Measurements from ENCODE around the gene FUT1. TPM values are rescaled to one million over a fixed set of nuclear protein-coding genes. Genes with fewer than 3 reads are reported as not detected.
A peak's percentile ranks its signal among the peaks of the same experiment; 100 is the strongest.

Gene FUT1
- total RNA-seq, 2 donors from 2014 or later: 14.8 to 79.1 TPM

- TF ChIP-seq CTCF (IDR thresholded peaks at IDR 0.05) (peak in 1 of 7 experiments; percentile 8), POLR2A (IDR thresholded peaks at IDR 0.05) (no peak)
- intact Hi-C loops (cut with DNase I): no loop called here
- H3K36me3 ChIP-seq (replicated peaks in 1 of 2; ENCODE audit: insufficient read depth in 1 of 2, low read depth in 2 of 2): no peaks in the 10 kb centered on the region
- H3K9me3 ChIP-seq: no peaks in the 10 kb centered on the region
- peaks cover 34% of the 10 kb centered on the region for H3K4me1 ChIP-seq
- no peaks in the 10 kb centered on the region for H3K27me3 ChIP-seq
- peak overlapping the region; percentile 2 to 48 for H3K4me3 ChIP-seq
- ATAC-seq (no peak), DNase-seq (peak in 1 of 4 donors; percentile 22)
- 21 to 24% methylated on average over 21 to 23 of the region's 25 CpGs for WGBS, 2 donors
- H3K27ac ChIP-seq: peak overlapping the region in 3 of 4 donors; percentile 8 to 84 (median 72)
These were observed 39.2 kb downstream of the FUT1 start for GRCh38 chr19:48713041-48713863.

- Histone ChIP-seq H3K36me3 (replicated peaks in 1 of 2; ENCODE audit: insufficient read depth in 1 of 2, low read depth in 2 of 2) (no peaks in the 10 kb centered on the region), H3K4me1 (peaks cover 25% of the 10 kb centered on the region), H3K4me3 (no peak overlapping the region), H3K9me3 (no peaks in the 10 kb centered on the region), H3K27ac (no peak overlapping the region), H3K27me3 (no peaks in the 10 kb centered on the region)
- ATAC-seq (no peak), DNase-seq (no peak)
- TF ChIP-seq CTCF (IDR thresholded peaks at IDR 0.05) (no peak), POLR2A (IDR thresholded peaks at IDR 0.05) (no peak)
- intact Hi-C loops (cut with DNase I): no loop called here
- WGBS, 2 donors: 83 to 93% methylated on average over 4 of the region's 4 CpGs
These were observed 41.3 kb downstream of the FUT1 start for GRCh38 chr19:48711106-48711662.

DNA sequence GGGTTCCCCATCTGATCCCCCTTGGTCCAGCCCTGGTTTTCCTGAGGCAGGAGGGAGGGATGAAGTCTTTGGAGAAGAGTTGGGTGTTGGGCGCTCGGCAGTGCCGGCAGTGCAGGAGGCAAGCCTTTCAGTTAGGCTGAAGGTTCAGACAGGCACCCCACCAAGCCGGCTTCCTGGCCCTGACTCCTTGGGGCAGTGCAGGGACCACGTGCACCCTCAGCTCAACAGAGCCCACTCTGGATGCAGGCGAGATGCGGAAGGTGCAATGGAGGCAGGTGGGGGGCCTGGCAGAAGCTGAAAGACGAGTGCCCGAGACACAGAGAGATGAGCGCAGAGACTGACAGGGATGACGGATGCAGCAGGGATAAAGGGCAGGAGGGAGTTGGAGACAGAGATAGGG is 44.0 kb downstream of the FUT1 start:
- DNase-seq: no peak
- WGBS, 2 donors: 64 to 71% methylated on average over 11 of the region's 11 CpGs
- TF ChIP-seq CTCF (IDR thresholded peaks at IDR 0.05): no peak
- no peak for TF ChIP-seq POLR2A (IDR thresholded peaks at IDR 0.05)
- H3K4me3 ChIP-seq: no peak overlapping the region
- H3K36me3 ChIP-seq (replicated peaks in 1 of 2; ENCODE audit: insufficient read depth in 1 of 2, low read depth in 2 of 2): no peaks in the 10 kb centered on the region
- H3K27me3 ChIP-seq: no peaks in the 10 kb centered on the region
- H3K9me3 ChIP-seq: no peaks in the 10 kb centered on the region
- peaks cover 5% of the 10 kb centered on the region for H3K4me1 ChIP-seq
- no peak for ATAC-seq
- intact Hi-C loops (cut with DNase I): no loop called here
- H3K27ac ChIP-seq: no peak overlapping the region

GRCh38 chr19:48705431-48705830 is 47.0 kb downstream of the FUT1 start:
- intact Hi-C loops (cut with DNase I): no loop called here
- 47 to 69% methylated on average over 2 of the region's 2 CpGs for WGBS, 2 donors
- DNase-seq: no peak
- ATAC-seq: no peak
- Histone ChIP-seq H3K27ac (no peak overlapping the region), H3K4me1 (no peaks in the 10 kb centered on the region), H3K4me3 (no peak overlapping the region), H3K27me3 (no peaks in the 10 kb centered on the region), H3K9me3 (no peaks in the 10 kb centered on the region), H3K36me3 (replicated peaks in 1 of 2; ENCODE audit: insufficient read depth in 1 of 2, low read depth in 2 of 2) (no peaks in the 10 kb centered on the region)
- TF ChIP-seq CTCF (IDR thresholded peaks at IDR 0.05): no peak
- TF ChIP-seq POLR2A (IDR thresholded peaks at IDR 0.05): no peak
